Vagina (tissue), 2 donors: ENCODE data around the gene ELP4.

Experiments used
- POLR2A ChIP-seq, 2 donors: fragments of 450-650 bp; IDR thresholded peaks; one replicate each; pipeline ENCODE4 v1.6.1; 2017; ENCODE audit warnings: antibody characterized with exemption in 2 of 2, mild to moderate bottlenecking in 2 of 2, moderate library complexity in 2 of 2
- TF ChIP-seq, protein P1 (sequence below), 3 experiments: fragments of 450-650 bp in 2 of 3; fragments of 200-600 bp in 1 of 3; sonication (generic) in 1 of 3; IDR thresholded peaks; one replicate each; pipeline ENCODE4 v1.5.1; 2017 to 2019; ENCODE audit warnings: antibody characterized with exemption in 3 of 3, mild to moderate bottlenecking in 2 of 3, moderate library complexity in 2 of 3

DNA sequence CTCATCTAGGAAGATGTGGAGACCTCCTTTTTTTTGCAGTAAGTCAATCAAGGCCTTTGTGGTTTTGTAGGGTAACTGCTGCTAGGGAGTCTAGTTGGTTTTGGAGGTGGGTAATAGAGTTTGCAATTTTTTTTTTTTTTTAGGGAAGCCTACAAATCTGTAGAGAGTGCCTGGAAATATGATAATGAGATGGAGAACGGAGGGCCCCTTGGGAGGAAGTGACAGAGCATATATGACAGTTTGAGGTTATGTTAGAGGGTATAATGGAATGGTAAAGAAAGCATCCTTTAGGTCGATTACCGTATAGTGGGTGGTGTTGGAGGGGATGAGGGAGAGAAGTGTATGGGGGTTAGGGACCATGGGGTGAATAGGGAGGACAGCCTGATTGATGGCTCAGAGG is 98.3 kb downstream of the ELP4 start:
- no peak for TF ChIP-seq POLR2A (IDR thresholded peaks at IDR 0.05)
- TF ChIP-seq, protein P1, sequence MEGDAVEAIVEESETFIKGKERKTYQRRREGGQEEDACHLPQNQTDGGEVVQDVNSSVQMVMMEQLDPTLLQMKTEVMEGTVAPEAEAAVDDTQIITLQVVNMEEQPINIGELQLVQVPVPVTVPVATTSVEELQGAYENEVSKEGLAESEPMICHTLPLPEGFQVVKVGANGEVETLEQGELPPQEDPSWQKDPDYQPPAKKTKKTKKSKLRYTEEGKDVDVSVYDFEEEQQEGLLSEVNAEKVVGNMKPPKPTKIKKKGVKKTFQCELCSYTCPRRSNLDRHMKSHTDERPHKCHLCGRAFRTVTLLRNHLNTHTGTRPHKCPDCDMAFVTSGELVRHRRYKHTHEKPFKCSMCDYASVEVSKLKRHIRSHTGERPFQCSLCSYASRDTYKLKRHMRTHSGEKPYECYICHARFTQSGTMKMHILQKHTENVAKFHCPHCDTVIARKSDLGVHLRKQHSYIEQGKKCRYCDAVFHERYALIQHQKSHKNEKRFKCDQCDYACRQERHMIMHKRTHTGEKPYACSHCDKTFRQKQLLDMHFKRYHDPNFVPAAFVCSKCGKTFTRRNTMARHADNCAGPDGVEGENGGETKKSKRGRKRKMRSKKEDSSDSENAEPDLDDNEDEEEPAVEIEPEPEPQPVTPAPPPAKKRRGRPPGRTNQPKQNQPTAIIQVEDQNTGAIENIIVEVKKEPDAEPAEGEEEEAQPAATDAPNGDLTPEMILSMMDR (IDR thresholded peaks at IDR 0.05): no peak
